Activated CD4-positive, alpha-beta memory T cell treated with anti-CD3 and anti-CD28 coated beads for 36 hours (primary cell): ENCODE measurements around the gene RBM33. TPM values are rescaled to one million over a fixed set of nuclear protein-coding genes. Genes with fewer than 3 reads are reported as not detected.
"Not testable (repeated sequence)": the region's sequence is repeated elsewhere in the genome, so short reads cannot be mapped to it uniquely, and the experiment has no call there.

Experiments used
- CTCF ChIA-PET: fragments of 350-600 bp; sonication (Branson Sonifier 250); formaldehyde crosslinking; loops from one replicate; lab custom pipeline; 2021; ENCODE audit warnings: antibody characterized with exemption, inconsistent platforms; lab: Charles Lee
- POLR2A ChIA-PET: fragments of 350-600 bp; sonication (Branson Sonifier 250); formaldehyde crosslinking; loops from one replicate; lab custom pipeline; 2021; ENCODE audit warnings: antibody characterized with exemption; lab: Charles Lee
- DNase-seq: peaks from one replicate; pipeline ENCODE4 v3.0.0-alpha.2; 2020
- H3K27ac Mint-ChIP-seq: one replicate; pipeline ENCODE4 v1.8.0; 2021; ENCODE audit warnings: mixed read lengths
- H3K27me3 Mint-ChIP-seq: one replicate; pipeline ENCODE4 v1.8.0; 2021; ENCODE audit warnings: mixed read lengths
- H3K36me3 Mint-ChIP-seq: one replicate; pipeline ENCODE4 v1.8.0; 2021; ENCODE audit warnings: mixed read lengths
- H3K4me1 Mint-ChIP-seq: one replicate; pipeline ENCODE4 v1.8.0; 2021; ENCODE audit warnings: low read depth, mixed read lengths
- H3K4me3 Mint-ChIP-seq: one replicate; pipeline ENCODE4 v1.8.0; 2021; ENCODE audit warnings: mild to moderate bottlenecking, mixed read lengths
- H3K9me3 Mint-ChIP-seq: one replicate; pipeline ENCODE4 v1.8.0; 2021; ENCODE audit warnings: mixed read lengths
- intact Hi-C: fragments of 100-400 bp; cut with micrococcal nuclease; formaldehyde crosslinking; loops from one replicate; pipeline ENCODE4 v1.15.1; 2023
- total RNA-seq, 2 experiments: library from RNA; stranded (reverse); gene quantifications; one replicate each; pipeline ENCODE4 v1.2.3, GENCODE V29; 2021

Gene RBM33
- total RNA-seq, 2 experiments from 2014 or later, result 57.7 to 65.3 TPM

DNA sequence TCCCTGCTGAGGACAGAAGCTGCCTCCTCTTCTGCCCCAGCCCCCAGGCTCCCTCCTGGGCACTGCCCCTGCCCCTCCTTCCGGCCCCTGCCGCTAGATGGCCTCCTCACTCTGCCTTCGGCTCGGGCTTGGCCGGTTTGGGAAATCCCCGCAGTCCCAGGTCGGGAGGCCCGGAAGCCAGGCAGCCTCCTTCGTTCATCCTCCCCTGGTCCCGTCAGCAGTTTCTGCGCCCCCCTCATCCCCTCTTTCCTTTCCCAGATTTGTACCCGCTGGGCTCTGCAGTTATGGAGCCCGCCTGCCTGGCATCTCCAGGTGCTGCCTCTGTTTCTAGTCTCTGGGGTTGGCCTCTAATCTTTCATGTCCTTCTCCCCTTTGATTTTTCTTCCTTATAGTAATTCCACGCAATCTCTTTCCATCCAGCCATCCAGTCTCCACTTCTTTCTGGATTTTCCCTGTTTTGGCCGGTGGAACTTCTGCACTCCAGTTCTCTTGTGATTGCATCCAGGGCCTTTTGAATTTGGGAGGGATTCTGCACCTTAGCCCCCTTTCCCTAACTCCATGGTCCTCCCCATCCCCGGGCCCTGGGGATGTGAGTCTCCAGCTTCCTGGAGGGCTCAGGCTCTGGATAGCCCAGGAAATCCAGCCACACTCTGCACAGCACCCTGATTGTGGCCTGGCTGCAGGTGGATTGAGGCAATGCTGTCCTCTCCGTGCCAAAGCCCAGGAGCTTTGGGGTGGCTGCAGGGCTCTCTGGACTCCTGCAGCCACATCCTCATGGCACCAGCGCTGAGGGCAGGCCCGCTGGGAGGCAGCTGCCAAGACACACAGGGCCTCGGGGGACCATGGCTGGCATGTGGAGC is 171.1 kb downstream of the RBM33 start:
- Mint-ChIP-seq H3K27ac (no peak overlapping the region), H3K9me3 (peaks cover 2% of the 10 kb centered on the region), H3K27me3 (peaks cover 45% of the 10 kb centered on the region), H3K4me3 (no peak overlapping the region), H3K36me3 (no peaks in the 10 kb centered on the region), H3K4me1 (peaks cover 17% of the 10 kb centered on the region)
- CTCF ChIA-PET, result interaction anchor here (1.0 to 1.3 kb wide), 2 partner anchors 657 to 659 kb away, joined by 5 read pairs; no protein-coding TSS in a partner anchor
- intact Hi-C loops, result loop anchor here (1.0 kb wide), 1 partner anchor 660 kb away; no protein-coding TSS in a partner anchor
- peak; percentile 82 for DNase-seq
- POLR2A ChIA-PET, result no interaction called here

DNA sequence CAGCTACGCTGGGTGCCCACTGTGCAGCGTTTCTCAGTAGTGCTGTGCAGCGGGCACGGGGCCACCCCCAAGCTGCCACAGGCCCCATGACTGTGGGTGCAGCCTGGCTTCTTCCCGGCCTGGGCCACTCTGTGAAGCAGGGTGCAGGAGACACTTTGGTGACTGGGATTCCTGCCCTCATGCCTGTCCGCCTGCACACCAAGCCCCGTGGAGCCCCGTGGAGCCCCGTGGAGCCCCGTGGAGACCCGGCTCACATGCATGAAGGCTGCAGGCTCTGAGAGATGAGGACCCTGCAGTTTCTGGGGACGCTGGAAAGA is 171.7 kb downstream of the RBM33 start:
- Mint-ChIP-seq H3K36me3 (no peaks in the 10 kb centered on the region), H3K4me3 (no peak overlapping the region), H3K27ac (no peak overlapping the region), H3K4me1 (peaks cover 17% of the 10 kb centered on the region), H3K27me3 (peaks cover 39% of the 10 kb centered on the region), H3K9me3 (peaks cover 2% of the 10 kb centered on the region)
- ChIA-PET POLR2A (no interaction called here), CTCF (interaction anchor here (1.0 kb wide), 1 partner anchor 657 kb away, joined by 5 read pairs; no protein-coding TSS in a partner anchor)
- intact Hi-C loops, result no loop called here
- DNase-seq, result no peak

DNA sequence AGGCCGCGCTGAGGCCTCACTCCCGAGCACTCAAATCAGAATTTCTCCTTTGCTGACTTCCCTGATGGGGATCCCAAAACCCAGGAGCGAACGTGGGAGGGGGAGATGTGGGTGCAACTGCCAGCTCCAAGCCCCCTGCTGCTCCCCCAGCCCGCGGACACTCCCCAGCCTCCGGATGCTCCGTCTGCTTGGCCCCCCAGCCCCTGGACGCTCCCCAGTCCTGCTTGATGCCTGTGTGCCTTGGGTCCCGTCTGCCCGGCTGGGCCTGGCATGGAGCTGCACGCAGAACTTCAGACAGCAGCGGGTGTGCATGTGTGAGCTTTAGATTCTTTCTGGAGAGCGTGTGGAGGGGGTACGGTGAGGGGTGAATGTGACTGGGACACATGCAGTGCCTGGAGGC is 172.5 kb downstream of the RBM33 start:
- H3K4me1 Mint-ChIP-seq, result peaks cover 9% of the 10 kb centered on the region
- DNase-seq, result no peak
- peaks cover 2% of the 10 kb centered on the region for H3K9me3 Mint-ChIP-seq
- intact Hi-C loops, result no loop called here
- H3K4me3 Mint-ChIP-seq, result no peak overlapping the region
- peaks cover 31% of the 10 kb centered on the region for H3K27me3 Mint-ChIP-seq
- CTCF ChIA-PET, result no interaction called here
- POLR2A ChIA-PET, result no interaction called here
- H3K27ac Mint-ChIP-seq, result no peak overlapping the region
- H3K36me3 Mint-ChIP-seq, result no peaks in the 10 kb centered on the region

DNA sequence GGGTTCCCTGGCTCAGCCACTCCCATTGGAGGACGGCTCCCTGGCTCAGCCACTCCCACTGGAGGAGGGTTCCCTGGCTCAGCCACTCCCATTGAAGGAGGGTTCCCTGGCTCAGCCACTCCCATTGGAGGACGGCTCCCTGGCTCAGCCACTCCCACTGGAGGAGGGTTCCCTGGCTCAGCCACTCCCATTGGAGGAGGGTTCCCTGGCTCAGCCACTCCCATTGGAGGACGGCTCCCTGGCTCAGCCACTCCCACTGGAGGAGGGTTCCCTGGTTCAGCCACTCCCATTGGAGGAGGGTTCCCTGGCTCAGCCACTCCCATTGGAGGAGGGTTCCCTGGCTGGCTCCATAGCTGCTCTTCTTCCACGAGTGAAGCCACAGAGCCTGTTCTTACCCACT is 173.1 kb downstream of the RBM33 start:
- H3K9me3 Mint-ChIP-seq, H3K4me3 Mint-ChIP-seq, H3K4me1 Mint-ChIP-seq, H3K36me3 Mint-ChIP-seq, H3K27ac Mint-ChIP-seq, DNase-seq, intact Hi-C loops, CTCF ChIA-PET, POLR2A ChIA-PET: not testable (repeated sequence)
- peaks cover 26% of the 10 kb centered on the region for H3K27me3 Mint-ChIP-seq

DNA sequence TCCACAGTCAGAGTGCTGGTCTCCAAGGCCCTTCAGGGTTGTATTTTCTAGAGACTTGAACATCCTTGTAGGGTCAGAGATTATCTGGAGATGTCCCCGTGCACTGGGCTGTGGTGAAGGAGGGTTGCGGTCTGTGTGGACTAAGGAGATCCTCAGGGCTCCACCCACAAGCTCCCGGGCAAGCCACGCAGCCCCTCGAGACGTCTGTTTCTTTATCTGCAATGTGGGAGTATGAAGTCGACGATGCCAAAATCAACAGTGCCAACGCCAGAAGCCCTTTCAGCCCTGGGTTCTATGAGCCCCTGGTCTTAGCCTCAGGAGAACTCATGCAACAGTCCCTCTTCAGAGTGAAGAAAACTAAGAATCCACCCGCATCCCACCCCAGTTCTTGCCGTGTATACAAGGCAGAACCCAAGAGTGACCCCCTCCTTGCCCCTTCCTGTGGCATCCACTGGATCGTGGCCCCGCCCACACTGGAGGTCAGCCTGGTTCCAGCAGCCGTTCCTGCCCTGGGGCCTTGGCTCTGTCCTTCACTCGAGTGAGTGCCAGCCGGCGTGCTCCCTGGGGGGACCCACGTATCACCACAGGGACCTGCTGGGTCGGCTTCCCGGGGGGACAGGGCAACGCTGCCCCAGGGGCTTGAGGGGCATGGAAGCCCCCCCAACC is 173.8 kb downstream of the RBM33 start:
- no peak overlapping the region for H3K27ac Mint-ChIP-seq

DNA sequence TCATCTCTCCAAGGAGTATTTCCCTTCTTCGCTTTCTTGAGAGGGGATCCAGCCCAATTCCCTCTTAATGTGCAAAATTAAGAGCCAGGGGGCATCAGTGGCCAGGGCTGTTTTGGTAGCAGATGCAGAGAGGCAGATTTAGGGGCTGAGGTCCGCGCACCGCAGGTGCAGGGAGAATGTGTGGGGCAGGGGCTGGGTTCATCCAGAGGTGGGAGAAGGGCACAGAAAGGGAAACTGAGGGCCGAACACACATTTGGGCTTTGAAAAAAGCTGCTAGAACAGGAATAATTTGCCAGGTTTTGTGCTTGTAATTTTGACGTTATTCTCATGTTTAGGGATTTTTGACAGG is 174.3 kb downstream of the RBM33 start:
- H3K4me1 Mint-ChIP-seq, result peaks cover 6% of the 10 kb centered on the region
- no peak for DNase-seq
- peaks cover 23% of the 10 kb centered on the region for H3K27me3 Mint-ChIP-seq
- H3K9me3 Mint-ChIP-seq, result peaks cover 2% of the 10 kb centered on the region
- intact Hi-C loops, result no loop called here
- H3K36me3 Mint-ChIP-seq, result no peaks in the 10 kb centered on the region
- no peak overlapping the region for H3K27ac Mint-ChIP-seq
- POLR2A ChIA-PET, result no interaction called here
- CTCF ChIA-PET, result no interaction called here
- H3K4me3 Mint-ChIP-seq, result no peak overlapping the region

More for the DNA sequence above, 173.8 kb downstream of the RBM33 start:
- ChIA-PET CTCF (no interaction called here), POLR2A (no interaction called here)
- no peak overlapping the region for H3K4me3 Mint-ChIP-seq
- H3K36me3 Mint-ChIP-seq, result no peaks in the 10 kb centered on the region
- intact Hi-C loops, result no loop called here
- H3K4me1 Mint-ChIP-seq, result peaks cover 6% of the 10 kb centered on the region
- DNase-seq, result no peak
- peaks cover 25% of the 10 kb centered on the region for H3K27me3 Mint-ChIP-seq
- H3K9me3 Mint-ChIP-seq, result peaks cover 2% of the 10 kb centered on the region

DNA sequence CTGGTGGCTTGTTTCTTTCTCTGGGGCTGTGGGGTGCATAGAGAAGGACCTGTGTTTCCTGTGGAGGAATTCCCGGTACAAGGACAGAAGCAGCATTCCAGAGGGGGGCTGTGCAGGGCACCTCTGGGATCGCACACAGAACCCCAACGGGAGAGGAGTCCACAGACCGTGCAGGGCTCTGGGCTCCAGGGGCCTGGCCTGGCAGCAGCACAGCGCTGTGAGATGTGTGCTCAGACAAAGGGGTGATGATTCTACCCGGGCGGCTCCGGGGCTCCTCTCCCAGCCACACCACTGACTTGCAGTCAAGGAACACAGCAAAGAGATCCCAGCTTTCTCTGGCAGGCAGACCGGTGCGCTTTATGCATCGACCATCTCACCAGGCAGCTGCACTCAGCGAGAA is 174.7 kb downstream of the RBM33 start:
- no peaks in the 10 kb centered on the region for H3K36me3 Mint-ChIP-seq
- DNase-seq, result no peak
- peaks cover 2% of the 10 kb centered on the region for H3K9me3 Mint-ChIP-seq
- ChIA-PET POLR2A (no interaction called here), CTCF (interaction anchor here (0.5 kb wide), 1 partner anchor 314 kb away, joined by 3 read pairs; no protein-coding TSS in a partner anchor)
- intact Hi-C loops, result no loop called here
- H3K4me3 Mint-ChIP-seq, result no peak overlapping the region
- H3K27me3 Mint-ChIP-seq, result peaks cover 19% of the 10 kb centered on the region
- H3K4me1 Mint-ChIP-seq, result peaks cover 6% of the 10 kb centered on the region
- H3K27ac Mint-ChIP-seq, result no peak overlapping the region

DNA sequence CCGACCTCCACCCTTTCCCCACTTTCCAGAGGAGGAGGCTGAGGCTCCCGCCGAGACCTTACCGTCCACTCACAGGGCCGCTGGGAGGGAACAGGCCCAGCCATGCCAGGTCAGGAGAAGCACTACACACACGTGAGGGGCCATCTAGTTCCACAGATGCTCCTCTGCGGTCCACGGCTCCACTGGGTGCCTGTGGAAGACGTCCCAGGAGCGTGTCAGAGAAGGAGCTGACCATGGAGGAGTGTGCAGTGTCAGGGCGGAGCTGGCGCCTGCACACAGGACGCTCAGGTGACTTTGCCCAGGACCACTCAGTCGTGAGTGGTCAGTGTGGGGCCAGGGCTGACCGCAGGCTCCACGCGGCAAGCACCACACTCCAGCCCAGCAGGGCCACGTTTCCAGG is 175.8 kb downstream of the RBM33 start:
- ChIA-PET CTCF (no interaction called here), POLR2A (no interaction called here)
- Mint-ChIP-seq H3K9me3 (peaks cover 2% of the 10 kb centered on the region), H3K27ac (no peak overlapping the region), H3K4me3 (no peak overlapping the region), H3K4me1 (peaks cover 6% of the 10 kb centered on the region), H3K36me3 (no peaks in the 10 kb centered on the region), H3K27me3 (peaks cover 21% of the 10 kb centered on the region)
- intact Hi-C loops, result no loop called here
- no peak for DNase-seq

DNA sequence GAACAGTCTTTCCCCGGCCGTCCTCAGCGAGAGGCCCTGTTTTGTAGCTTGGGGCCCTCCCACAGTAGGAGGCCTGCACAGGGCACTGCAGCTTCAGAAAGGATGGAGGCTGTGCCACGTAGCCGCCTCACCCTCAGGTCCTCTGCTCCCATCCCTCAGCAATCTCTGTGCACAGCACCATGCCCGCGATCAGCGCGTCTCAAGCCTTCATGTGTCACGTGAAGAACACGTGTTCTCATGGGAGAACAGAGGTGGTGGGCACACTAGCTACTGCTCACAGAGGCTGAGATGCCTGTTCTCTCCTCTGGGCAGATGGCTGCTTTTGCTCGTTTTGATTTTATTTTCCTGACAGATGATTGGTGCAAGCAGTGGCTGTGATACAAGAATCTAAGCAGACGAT is 176.3 kb downstream of the RBM33 start:
- intact Hi-C loops, result no loop called here
- CTCF ChIA-PET, result no interaction called here
- H3K9me3 Mint-ChIP-seq, result peaks cover 2% of the 10 kb centered on the region
- no peak overlapping the region for H3K27ac Mint-ChIP-seq
- POLR2A ChIA-PET, result no interaction called here
- H3K27me3 Mint-ChIP-seq, result peaks cover 20% of the 10 kb centered on the region
- H3K36me3 Mint-ChIP-seq, result no peaks in the 10 kb centered on the region
- peaks cover under 1% of the 10 kb centered on the region for H3K4me1 Mint-ChIP-seq
- no peak overlapping the region for H3K4me3 Mint-ChIP-seq
- no peak for DNase-seq

DNA sequence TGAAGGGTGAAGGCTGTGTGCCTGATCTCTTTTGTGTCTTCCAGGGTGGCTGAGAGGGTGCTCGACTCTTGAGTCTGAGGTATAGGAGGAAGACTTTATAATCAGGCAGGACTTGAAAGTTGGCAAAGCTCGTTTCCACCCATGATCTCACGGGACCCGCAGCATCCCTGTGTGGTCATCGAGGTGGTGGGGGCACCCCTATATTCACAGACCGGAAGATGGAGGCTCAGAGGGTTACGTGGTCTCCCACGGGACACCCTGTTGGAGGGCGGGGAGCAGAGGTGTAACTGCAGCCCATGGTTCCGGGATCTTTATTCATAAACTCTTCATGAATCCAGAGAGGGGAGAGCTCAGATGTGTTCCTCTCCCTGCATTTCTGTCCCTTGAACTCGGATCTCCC is 177.4 kb downstream of the RBM33 start:
- ChIA-PET CTCF (no interaction called here), POLR2A (no interaction called here)
- H3K27ac Mint-ChIP-seq, result no peak overlapping the region
- H3K4me1 Mint-ChIP-seq, result no peaks in the 10 kb centered on the region
- no peaks in the 10 kb centered on the region for H3K36me3 Mint-ChIP-seq
- H3K4me3 Mint-ChIP-seq, result no peak overlapping the region
- peaks cover 2% of the 10 kb centered on the region for H3K9me3 Mint-ChIP-seq
- intact Hi-C loops, result no loop called here
- DNase-seq, result no peak
- H3K27me3 Mint-ChIP-seq, result peaks cover 18% of the 10 kb centered on the region

DNA sequence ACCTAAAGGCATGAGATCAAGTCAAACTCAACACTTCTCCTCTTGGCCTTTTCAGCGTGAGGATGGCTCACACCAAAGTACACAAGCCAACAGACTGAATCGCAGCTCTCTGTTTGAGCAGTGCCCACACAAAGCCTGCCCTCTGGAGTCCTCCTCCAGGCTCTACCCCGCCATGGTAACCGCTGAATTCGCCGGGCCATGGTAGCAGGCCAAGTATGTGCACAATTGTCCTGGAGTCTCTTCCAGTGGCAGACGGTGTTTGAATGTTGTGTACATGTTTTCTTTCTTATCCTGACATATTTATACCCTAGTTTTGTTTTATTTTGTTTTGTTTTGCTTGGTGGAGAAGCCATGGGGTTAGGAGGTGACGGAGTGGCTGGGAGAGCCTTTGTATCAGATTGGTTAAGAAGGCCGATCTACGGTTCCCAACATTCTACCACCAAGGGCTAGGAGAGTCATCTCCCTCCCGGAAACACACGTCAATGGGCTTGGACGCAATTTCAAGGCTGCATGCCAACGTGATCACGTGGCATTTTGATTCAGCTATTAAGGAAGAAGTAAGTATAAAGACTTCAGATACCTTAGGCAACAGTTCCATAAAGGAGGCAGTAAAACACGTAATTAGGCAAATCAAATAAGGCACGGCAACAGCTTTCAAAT is 179.9 kb downstream of the RBM33 start:
- H3K36me3 Mint-ChIP-seq, result no peaks in the 10 kb centered on the region

DNA sequence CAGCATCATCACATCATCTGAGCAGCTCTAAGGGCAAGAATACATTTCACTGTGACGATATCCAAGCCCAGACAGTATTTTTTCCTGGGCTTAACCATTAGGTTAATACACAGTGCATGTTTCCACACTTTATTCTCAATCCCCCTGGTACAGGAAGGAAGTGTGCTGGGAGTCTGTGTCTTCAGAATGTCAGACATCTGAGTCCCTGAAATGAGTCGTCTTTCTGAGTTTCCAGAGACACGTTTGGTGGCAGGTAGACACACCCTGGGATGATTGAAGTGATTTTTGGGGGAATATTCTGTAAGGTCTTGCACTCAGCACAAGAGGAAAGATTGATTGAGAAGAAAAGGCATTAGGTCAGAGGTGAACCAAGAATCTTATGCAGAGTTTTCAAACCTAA is 180.9 kb downstream of the RBM33 start:
- no peak for DNase-seq
- CTCF ChIA-PET, result no interaction called here
- no peaks in the 10 kb centered on the region for H3K4me1 Mint-ChIP-seq
- no peaks in the 10 kb centered on the region for H3K9me3 Mint-ChIP-seq
- H3K4me3 Mint-ChIP-seq, result no peak overlapping the region
- H3K27ac Mint-ChIP-seq, result no peak overlapping the region
- intact Hi-C loops, result no loop called here
- peaks cover 16% of the 10 kb centered on the region for H3K27me3 Mint-ChIP-seq
- POLR2A ChIA-PET, result no interaction called here
- H3K36me3 Mint-ChIP-seq, result no peaks in the 10 kb centered on the region

More for the DNA sequence above, 179.9 kb downstream of the RBM33 start:
- ChIA-PET POLR2A (no interaction called here), CTCF (no interaction called here)
- Mint-ChIP-seq H3K9me3 (no peaks in the 10 kb centered on the region), H3K27ac (no peak overlapping the region), H3K4me3 (no peak overlapping the region), H3K27me3 (peaks cover 16% of the 10 kb centered on the region), H3K4me1 (no peaks in the 10 kb centered on the region)
- intact Hi-C loops, result no loop called here
- DNase-seq, result no peak
